Measurements from ENCODE around the gene LRRC17.
"Not testable (repeated sequence)": the region's sequence is repeated elsewhere in the genome, so short reads cannot be mapped to it uniquely, and the experiment has no call there.

Gene LRRC17

DNA sequence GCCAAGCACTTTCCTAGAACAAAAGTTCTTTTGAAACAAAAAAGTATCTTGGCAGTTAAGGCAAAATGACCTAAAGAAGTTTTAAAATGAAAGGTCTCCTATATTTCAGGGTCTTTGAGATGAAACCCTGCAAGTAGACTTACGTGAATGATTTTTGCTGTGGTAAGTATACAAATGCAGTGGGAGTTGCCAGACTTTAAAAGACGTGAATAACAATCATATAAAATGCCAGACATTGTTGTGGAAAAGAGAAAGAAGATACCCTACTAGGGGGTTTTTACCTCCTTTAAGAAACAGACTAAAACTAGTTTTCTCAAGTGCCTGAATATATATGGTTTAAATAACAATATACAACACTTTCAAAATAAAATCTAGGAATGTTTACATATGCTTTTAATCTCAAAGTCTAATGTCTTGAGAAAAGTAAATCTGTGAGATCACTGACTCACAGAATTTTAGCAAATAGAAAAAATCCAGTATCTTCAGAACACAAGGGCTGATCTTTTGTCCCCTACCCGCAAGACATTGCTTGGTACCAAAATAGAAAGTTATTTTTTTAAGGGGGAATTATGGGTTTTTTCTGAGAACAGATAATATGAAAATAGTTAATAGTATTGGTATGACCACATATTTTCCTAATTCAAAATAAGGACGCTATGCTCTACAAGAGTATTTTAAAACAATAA is 29.5 kb downstream of the LRRC17 start:
- no peak for DNase-seq (ENCODE audit: low read depth)

DNA sequence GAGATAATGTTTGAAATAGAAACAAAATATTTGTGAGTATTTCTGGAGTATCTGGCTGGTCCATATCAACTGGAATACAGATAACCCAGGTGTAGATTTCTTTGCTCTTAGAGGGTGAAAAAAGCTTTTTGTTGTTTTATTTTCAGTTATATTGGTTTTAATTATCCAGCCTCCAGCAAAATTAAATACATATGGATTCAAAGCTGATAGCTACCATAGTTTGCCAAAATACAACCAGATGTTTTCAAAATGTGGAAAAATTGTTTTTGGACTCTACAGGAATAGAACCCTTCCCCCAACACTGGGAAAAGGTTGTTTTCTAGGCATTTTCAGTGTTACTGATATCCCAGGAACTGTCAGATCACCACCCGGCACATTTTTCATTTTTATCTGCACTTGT is 30.1 kb downstream of the LRRC17 start:
- DNase-seq (ENCODE audit: low read depth) = no peak

DNA sequence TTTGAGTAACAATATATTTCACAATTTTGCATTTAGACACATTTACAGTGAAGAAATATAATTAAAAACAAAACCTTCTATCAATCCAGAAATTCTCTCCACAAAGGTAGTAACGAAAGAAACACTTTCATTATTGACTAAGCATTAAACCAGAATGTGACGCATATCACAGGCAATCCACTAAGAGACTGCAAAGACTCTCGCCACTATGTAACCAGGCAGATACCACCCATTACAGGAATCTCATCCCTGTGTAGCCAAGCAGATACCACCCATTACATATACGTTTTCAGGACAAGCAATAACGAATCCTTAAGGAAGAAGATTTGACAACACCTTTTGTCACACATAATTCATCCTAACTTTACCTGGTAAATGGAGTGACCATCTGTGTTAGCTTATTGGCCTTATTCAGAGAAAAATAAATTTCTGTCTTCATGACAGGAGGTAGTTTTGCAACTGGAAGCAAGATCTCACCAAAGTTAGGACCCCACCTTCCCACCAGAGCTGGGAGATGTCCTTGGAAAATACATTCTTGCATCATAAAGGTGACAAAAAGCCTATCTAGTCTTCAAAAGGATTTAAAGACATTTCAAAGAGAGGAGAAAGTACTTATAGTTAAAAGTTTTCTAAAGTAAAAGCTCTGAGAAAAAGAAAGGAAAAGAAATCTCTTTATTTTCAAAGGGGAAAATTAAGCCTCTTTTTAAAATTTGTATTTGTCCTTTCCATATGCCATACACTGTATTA is 30.8 kb downstream of the LRRC17 start:
- DNase-seq (ENCODE audit: low read depth) = no peak

DNA sequence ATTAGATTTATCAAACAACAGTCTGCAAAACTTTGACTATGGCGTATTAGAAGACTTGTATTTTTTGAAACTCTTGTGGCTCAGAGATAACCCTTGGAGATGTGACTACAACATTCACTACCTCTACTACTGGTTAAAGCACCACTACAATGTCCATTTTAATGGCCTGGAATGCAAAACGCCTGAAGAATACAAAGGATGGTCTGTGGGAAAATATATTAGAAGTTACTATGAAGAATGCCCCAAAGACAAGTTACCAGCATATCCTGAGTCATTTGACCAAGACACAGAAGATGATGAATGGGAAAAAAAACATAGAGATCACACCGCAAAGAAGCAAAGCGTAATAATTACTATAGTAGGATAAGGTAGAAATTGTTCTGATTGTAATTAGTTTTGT is 31.4 kb downstream of the LRRC17 start:
- no peak for DNase-seq (ENCODE audit: low read depth)

DNA sequence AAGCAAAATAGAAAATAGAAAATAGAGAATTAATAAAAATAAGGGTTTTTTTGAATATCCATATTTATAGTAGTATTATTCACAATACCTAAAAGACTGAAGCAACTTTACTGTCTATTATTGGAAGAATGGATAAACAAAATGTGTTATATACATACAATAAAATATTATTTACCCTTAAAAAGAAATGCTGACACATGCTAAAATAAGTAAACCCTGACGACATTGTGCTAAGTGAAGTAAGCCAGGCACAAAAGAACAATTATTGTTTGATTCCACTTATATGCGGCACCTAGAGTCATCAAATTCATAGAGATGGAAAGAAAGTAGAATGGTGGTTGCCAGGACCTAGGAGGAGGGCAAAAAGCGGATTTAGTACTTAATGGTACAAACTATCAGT is 39.0 kb downstream of the LRRC17 start:
- no peak for DNase-seq (ENCODE audit: low read depth)

DNA sequence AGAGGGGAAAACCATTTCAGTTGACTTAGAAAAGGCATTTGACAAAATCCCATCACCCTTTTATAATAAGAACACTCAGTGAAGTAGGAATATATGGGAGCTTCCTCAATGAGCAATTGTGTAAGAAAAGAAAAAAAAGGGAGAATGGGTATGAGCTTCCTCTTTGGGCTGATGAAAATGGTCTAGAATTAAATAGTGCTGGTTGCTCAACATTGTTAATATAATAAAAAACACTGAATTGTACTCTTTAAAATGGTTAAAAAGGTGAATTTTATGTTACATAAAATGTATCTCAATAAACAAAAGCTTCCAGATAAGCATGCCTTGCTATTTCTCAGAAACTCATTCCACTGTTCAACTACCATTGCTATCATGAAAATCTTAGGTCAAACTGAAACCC is 40.6 kb downstream of the LRRC17 start:
- no peak for DNase-seq (ENCODE audit: low read depth)

DNA sequence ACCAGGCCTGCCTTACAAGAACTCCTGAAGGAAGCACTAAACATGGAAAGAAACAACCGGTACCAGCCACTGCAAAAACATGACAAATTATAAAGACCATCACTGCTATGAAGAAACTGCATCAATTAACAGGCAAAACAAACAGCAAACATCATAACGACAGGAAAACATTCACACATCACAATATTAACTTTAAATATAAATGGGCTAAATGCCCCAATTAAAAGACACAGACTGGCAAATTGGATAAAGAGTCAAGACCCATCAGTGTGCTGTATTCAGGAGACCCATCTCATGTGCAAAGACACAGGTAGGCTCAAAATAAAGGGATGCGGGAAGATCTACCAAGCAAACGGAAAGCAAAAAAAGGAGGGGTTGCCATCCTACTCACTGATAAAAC is 41.6 kb downstream of the LRRC17 start:
- not testable (repeated sequence) for DNase-seq (ENCODE audit: low read depth)

DNA sequence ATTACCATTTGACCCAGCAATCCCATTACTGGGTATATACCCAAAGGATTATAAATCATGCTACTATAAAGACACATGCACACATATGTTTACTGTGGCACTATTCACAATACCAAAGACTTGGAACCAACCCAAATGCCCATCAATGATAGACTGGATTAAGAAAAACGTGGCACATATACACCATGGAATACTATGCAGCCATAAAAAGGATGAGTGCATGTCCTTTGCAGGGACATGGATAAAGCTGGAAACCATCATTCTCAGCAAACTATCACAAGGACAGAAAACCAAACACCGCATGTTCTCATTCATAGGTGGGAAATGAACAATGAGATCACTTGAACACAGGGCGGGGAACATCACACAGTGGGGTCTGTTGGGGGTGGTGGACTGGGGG is 45.2 kb downstream of the LRRC17 start:
- DNase-seq (ENCODE audit: low read depth) = not testable (repeated sequence)

DNA sequence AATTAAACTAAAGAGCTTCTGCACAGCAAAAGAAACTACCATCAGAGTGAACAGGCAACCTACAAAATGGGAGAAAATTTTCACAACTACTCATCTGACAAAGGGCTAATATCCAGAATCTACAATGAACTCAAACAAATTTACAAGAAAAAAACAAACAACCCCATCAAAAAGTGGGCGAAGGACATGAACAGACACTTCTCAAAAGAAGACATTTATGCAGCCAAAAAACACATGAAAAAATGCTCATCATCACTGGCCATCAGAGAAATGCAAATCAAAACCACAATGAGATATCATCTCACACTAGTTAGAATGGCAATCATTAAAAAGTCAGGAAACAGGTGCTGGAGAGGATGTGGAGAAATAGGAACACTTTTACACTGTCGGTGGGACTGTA is 49.2 kb downstream of the LRRC17 start:
- not testable (repeated sequence) for DNase-seq (ENCODE audit: low read depth)

DNA sequence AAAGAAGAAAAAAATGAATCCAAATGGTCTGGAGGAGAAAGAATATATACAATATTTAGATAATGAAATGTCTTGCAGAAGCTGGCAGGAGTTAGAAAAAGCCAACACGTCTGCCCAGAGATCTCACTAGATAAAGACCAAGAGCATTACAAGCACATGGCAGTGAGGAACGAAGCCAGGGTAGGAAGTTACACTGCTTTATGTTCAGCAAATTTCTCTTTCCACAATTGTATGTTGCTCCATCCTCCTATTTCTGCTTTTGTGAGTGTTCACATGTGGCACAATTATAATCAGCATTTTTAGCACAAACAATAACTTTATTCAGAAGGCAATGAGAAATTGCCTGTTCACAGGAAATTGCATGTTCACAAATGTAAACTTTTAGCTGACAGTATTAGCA is 53.7 kb downstream of the LRRC17 start:
- DNase-seq (ENCODE audit: low read depth) = no peak

DNA sequence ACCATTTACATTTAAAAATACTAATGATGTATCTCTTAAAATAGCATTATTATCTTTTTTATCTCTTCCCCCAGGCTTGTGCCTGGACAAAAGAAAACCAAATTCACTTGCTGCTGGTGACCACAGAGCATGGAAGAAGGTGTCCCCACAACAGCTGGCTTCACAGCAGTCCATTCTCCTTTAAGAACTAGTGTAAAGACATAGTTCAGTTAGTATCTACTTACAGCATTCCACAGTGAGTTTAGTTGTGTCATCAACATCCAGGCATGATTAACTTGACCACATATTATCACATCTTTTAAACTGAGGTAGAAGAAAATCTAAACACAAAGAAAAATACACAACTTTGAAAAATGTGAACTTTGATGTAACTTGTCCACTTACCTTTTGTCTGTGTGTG is 55.0 kb downstream of the LRRC17 start:
- DNase-seq (ENCODE audit: low read depth) = no peak

DNA sequence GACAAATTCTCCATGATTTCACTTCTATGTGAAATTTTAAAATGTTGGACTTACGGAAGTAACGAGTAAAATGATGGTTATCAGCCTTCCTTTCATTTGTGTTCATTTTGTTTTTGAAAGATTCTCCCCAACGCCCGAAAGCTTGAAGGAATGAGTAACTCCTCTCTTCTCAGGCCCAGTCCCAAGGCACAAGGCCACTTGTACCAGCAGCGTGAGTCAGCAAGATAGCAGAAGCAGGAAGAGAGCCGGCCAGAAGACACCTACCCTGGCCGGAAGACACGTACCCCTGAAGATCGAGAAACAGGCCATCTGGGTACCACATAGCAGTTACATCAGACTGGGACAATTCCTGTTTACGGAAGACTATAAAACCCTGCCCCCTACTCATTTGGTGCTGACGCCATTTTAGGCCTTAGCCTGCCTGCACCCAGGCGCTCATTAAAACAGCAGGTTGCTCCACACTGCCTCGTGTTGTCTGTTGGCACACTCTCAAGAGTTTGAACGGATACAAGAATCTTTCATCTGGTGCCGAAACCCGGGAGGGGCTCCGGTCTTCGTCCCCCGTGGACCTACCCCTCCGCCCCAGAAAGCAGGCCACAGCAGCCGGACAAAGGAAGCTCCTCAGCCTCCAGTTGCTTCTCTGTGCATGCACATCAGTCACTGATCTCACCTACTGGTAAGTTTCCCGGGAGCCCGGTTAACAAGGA is 60.4 kb downstream of the LRRC17 start:
- DNase-seq (ENCODE audit: low read depth) = no peak

DNA sequence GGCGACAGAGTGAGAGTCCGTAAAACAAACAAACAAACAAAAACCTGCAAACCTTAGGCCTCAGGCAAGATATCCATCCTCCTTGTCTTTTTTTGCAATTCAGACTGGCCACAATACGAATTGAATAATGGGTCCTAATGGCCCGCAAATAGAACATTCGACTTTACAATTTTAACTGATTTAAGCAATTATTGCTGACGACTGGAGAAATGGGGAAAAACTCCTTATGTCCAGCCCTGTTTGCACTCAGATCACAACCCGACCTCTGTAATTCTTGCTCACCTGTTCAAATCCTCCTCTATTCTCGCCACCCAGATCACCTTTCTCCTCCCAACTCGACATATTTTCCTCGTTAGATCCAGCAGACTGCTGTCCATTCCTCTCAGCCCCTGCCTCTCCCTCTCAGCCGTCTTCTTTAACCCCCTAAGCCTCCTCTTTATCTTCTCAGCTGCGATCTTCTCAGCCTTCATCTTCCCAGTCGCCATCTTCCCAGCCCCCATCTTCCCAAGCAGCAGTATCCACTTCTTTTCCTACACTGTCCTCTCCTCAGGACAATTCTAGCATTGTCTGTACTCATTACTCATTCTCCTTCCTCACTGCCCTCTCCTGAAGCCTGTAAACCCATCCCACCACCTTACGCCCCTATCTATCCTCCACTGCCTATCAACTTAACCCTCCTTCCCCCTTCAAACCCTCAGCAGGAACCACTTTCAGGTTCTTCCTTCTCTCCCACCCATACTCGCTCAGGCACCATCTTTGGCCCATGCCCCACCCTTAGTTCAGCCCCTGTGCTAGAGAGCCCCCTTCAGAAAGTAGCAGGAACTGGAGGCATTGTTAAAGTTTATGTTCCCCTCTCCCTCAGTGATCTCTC is 61.8 kb downstream of the LRRC17 start:
- no peak for DNase-seq (ENCODE audit: low read depth)

DNA sequence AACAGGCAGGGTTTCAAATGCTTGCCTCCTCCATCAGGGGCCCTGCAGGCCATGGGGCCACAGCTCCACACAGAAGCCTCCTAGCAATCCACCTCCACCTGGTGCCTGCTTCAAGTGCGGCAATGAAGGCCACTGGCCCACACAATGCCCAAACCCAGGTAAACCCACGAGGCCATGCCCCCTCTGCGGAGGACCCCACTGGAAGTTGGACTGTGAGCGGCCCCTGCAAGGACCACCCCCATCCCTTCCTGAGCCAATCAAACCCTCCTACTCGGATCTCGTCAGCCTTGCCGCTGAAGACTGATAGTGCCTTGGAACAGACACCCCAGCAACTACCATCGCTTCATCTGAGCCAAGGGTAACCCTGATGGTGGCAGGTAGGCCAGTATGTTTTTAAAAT is 63.1 kb downstream of the LRRC17 start:
- DNase-seq (ENCODE audit: low read depth) = no peak

DNA sequence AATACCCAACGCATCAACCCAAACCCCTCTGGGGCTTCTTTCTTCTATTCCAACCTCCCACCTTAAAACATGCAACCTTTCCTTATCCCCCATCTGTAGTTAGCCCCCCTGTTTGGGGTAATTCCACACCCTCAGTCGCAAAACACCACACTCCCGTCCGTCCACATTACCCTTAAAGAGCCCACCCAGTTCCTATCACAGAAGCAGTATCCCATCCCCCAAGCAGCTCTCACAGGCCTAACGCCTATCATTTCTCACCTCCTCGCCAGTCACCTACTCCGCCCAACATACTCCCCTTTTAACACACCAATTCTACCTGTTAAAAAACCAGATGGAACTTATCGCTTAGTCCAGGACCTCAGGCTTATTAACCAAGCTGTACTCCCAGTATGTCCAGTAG is 63.7 kb downstream of the LRRC17 start:
- no peak for DNase-seq (ENCODE audit: low read depth)

DNA sequence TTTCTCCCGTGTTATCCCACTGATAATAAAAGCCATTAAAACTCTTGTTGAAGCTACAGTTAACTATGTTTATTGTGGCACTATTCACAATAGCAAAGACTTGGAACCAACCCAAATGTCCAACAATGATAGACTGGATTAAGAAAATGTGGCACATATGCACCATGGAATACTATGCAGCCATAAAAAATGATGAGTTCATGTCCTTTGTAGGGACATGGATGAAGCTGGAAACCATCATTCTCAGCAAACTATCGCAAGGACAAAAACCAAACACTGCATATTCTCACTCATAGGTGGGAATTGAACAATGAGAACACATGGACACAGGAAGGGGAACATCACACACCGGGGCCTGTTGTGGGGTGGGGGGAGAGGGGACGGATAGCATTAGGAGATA is 64.8 kb downstream of the LRRC17 start:
- DNase-seq (ENCODE audit: low read depth) = not testable (repeated sequence)

DNA sequence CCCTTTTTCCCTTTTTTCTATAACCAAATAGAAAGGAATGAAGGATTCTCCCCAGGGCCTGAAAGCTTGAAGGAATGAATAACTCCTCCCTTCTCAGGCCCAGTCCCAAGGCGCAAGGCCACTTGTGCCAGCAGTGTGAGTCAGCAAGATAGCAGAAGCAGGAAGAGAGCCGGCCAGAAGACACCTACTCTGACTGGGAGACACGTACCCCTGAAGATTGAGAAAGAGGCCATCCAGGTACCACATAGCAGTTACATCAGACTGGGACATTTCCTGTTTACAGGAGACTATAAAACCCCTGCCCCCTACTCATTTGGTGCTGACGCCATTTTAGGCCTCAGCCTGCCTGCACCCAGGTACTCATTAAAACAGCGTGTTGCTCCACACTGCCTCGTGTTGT is 65.5 kb downstream of the LRRC17 start:
- DNase-seq (ENCODE audit: low read depth) = peak; percentile 12

DNA sequence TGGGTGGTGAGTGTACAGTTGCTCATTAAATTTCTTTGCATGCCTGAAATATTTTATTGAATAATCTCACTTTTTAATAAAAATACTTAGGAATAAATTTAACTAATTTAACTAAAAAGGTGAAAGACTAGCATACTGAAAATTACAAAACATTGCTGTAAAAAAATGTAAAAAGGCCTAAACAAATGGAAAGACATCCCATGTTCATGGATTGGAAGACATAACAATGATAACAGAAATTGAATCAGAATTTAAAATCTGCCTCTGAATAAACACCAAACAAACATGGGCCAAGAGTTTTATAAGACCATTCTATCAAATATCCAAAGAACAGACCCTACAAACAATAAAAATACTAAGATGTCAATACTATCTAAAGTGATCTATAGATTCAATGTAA is 66.9 kb downstream of the LRRC17 start:
- no peak for DNase-seq (ENCODE audit: low read depth)

DNA sequence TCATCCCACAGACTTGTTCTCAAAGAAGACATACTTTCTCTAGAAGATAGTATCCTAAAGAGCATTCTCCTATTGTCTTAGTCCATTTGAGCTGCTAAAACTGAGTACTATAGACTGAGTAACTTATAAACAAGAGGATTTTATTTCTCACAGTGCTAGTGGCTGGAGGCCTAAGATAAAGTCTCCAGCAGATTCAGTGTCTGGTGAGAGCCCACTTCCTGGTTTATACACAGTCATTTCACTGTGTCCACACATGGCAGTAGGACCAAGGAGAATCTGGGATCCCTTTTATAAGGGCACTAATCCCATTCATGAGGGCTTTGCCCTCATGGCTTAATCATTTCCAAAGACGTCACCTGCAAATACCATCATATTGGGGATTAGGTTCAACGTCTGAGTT is 68.7 kb downstream of the LRRC17 start:
- DNase-seq (ENCODE audit: low read depth) = no peak

DNA sequence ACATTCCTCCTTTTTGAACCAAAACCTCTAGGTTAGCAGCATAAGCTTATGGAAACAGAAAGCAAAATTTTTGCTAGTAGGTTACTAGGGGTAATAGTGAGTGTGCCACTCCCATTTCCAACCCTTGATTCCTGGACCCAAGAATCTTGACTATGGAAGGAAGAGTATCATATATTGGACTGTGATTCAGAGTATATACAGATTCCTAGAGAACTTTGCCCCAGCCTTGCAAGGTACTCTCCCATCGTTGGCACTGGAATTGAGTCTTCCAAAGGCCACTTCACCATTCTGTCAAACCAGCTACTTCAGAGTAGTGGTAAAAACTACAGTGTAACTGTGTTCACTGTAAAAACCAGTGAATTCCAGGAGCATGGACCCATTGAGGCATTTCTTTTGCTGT is 69.4 kb downstream of the LRRC17 start:
- no peak for DNase-seq (ENCODE audit: low read depth)

DNA sequence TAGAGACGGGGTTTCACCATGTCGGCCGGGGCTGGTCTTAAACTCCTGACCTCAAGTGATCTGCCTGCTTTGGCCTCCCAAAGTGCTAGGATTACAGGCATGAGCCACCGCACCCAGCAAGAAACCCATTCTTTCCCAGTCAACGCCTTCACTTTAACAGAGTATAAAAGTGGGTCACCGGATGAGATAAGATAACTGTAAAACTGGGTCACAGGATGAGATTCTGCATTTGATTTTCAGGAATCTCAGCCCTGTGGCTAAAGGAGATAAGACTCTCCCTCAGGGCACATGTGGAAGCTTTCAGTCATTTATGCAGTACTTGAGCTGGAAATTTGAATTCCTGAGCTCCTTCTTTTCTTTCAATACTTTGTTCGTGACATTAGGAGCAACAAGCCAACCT is 70.8 kb downstream of the LRRC17 start:
- DNase-seq (ENCODE audit: low read depth) = no peak

DNA sequence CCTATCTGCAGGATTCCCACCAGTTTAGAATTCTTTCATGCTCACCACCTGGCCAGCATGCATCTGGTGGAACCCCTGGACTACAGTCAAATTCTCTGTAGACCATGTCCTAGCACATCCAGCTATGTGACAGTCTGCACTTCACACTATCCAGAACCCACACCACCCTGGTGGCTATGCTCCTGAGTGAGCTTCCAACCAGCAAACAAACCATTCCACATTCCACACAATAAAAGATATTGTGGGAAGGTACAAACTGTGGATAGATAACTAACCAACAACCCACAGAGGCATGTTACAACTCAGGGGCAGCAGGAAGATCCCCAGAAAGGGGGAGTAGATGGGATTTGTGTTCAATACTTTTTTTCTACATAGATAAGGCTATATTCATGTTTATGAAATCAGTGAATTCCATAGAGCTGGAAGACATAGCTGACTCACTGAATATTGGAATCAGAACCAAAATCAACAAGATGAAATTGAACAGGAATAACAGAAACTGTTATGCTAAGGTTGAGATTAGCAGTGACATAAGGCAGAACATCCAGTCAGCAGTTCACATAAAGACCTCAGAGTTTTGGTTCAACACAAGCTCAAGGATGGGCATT is 72.5 kb downstream of the LRRC17 start:
- DNase-seq (ENCODE audit: low read depth) = no peak

Data from GM04504 (cell line).